Thymus (tissue), 11 donors: ENCODE results near the gene CALN1. TPM values are rescaled to one million over a fixed set of nuclear protein-coding genes. Genes with fewer than 3 reads are reported as not detected.

Source experiments
- DNase-seq, 9 donors: peaks; one replicate each; pipeline ENCODE4 v3.0.0-alpha.2; 2013; ENCODE audit warnings: low spot score in 9 of 9, low read depth in 6 of 9, missing footprints in 1 of 9
- H3K27ac ChIP-seq, 2 donors: one replicate each; pipeline ENCODE4 v1.5.1; 2013; ENCODE audit warnings: control low read depth in 1 of 2, low read depth in 1 of 2, low read length in 1 of 2, mild to moderate bottlenecking in 1 of 2, moderate library complexity in 1 of 2
- H3K27me3 ChIP-seq, 2 donors: one replicate each; pipeline ENCODE4 v1.5.1; 2013; ENCODE audit warnings: low read length in 1 of 2; ENCODE audit not compliant: control insufficient read depth in 2 of 2, insufficient read depth in 1 of 2
- H3K36me3 ChIP-seq, 2 donors: one replicate each; pipeline ENCODE4 v1.5.1; 2013; ENCODE audit warnings: low read length in 1 of 2, mild to moderate bottlenecking in 1 of 2, moderate library complexity in 1 of 2; ENCODE audit not compliant: control insufficient read depth in 2 of 2, insufficient read depth in 2 of 2
- H3K4me1 ChIP-seq, 2 donors: one replicate each; pipeline ENCODE4 v1.5.1; 2013; ENCODE audit warnings: low read length in 2 of 2; ENCODE audit not compliant: control insufficient read depth in 2 of 2, insufficient read depth in 2 of 2
- H3K4me3 ChIP-seq, 2 donors: one replicate each; pipeline ENCODE4 v1.5.1; 2013; ENCODE audit warnings: low read length in 2 of 2, control low read depth in 1 of 2, mild to moderate bottlenecking in 1 of 2
- H3K9me3 ChIP-seq, 2 donors: one replicate each; pipeline ENCODE4 v1.5.1; 2013; ENCODE audit warnings: low read length in 1 of 2, mild to moderate bottlenecking in 1 of 2; ENCODE audit not compliant: control insufficient read depth in 2 of 2, insufficient read depth in 1 of 2
- WGBS: extraction: QIAGEN DNeasy Blood & Tissue Kit; methylation state at CpG from one replicate; pipeline ENCODE4 v1.1.7; 2013; 5-methylcytosine and 5-hydroxymethylcytosine counted together
- polyA plus RNA-seq: library from polyadenylated mRNA; stranded (reverse); fragments of 200-250 nt; gene quantifications from one replicate; pipeline ENCODE4 v1.2.3, GENCODE V29; 2013
- total RNA-seq: library from RNA; stranded (reverse); fragments of 120-200 nt; gene quantifications from one replicate; pipeline ENCODE4 v1.2.4, GENCODE V29; 2013
- donor health status: healthy.

CALN1 gene
- total and polyA plus RNA-seq, 2 donors: 9.0 to 36.8 TPM

DNA sequence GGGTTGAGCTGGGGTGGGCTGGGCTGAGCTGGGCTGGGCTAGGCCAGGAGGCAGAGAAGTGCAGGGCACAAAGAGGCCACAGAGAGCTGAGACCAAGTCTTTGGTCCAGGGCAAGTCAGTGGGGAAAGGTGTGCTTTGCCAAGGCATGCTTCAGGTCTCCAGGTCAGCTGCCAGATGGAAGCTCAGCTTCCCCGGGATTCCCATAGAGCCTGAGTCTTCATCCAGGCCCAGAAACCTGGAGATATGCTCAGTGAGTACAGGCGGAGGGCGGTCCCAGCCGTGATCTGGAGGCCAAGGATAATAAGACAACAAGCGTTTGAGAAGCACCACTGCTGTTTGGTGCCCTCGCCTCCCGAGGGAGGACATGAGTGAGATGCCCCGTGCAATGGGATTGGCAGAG is 4.7 kb upstream of the CALN1 start:
- Histone ChIP-seq H3K27ac (no peak overlapping the region), H3K27me3 (peaks cover 0 to 2% of the 10 kb centered on the region in 2 donors), H3K36me3 (no peaks in the 10 kb centered on the region), H3K9me3 (peaks cover 0 to 13% of the 10 kb centered on the region in 2 donors), H3K4me3 (no peak overlapping the region), H3K4me1 (no peaks in the 10 kb centered on the region)
- DNase-seq: no peak
- 97% methylated on average over 8 of the region's 8 CpGs for WGBS

DNA sequence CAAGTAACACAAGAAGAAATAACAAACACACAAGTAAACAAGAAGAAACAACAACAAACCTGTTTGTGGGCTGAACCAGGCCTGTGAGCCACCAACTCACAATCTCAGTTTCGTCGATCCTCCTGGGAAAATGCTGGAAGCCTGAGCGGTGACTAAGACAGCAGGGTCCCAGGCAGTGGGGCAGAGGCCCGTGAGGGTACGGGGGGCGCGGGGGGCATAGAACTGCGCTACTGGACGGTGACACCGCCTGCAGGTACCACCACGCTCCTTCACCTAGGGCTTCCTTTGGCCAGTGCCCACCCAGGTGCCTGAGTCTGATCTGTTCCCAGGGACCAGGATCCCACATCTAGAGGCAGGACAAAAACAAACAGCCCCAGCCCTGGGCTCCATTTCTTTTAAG is 3.4 kb upstream of the CALN1 start:
- Histone ChIP-seq H3K27me3 (peaks cover 0 to 2% of the 10 kb centered on the region in 2 donors), H3K4me3 (no peak overlapping the region), H3K27ac (no peak overlapping the region), H3K36me3 (no peaks in the 10 kb centered on the region), H3K9me3 (peaks cover 0 to 13% of the 10 kb centered on the region in 2 donors), H3K4me1 (no peaks in the 10 kb centered on the region)
- DNase-seq: no peak
- WGBS: over 99% methylated on average over 11 of the region's 11 CpGs

DNA sequence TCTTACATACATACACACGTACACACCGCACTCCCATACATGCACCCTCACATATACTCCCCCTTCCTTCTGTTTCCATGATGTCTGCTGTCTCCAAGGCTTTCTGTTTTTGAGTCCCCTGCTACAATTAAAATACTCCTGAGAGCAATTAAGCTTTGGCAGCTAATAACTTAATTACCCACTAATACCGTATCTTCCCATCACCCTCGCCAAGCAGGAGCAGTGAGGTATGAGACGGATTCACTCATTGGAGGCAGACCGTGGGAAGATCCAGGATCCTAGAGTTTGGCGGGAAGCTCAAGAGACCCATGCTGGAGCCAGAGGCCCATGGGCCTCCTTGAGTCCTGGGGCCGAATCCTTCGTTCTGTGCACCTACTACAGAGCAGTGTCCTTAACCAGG is 1.7 kb upstream of the CALN1 start:
- Histone ChIP-seq H3K36me3 (no peaks in the 10 kb centered on the region), H3K27ac (no peak overlapping the region), H3K4me1 (no peaks in the 10 kb centered on the region), H3K9me3 (peaks cover 0 to 7% of the 10 kb centered on the region in 2 donors), H3K4me3 (no peak overlapping the region), H3K27me3 (no peaks in the 10 kb centered on the region)
- DNase-seq: no peak
- WGBS: 97% methylated on average over 9 of the region's 9 CpGs

DNA sequence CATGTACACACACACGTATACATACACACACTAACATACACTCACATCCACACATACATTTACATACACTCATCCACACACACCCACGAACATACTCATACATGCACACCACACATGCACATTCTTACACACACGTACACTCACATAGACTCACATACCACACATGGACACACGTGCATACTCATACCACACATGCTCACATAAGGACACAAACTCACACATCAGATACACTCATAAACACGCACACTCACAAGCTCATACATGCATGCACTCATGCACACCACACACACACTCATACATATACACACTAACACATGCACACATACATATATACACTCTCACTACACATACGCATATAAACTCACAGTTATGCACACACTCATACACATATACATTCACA is 1.2 kb upstream of the CALN1 start:
- Histone ChIP-seq H3K27me3 (no peaks in the 10 kb centered on the region), H3K4me3 (no peak overlapping the region), H3K36me3 (no peaks in the 10 kb centered on the region), H3K27ac (no peak overlapping the region), H3K9me3 (peaks cover 0 to 4% of the 10 kb centered on the region in 2 donors), H3K4me1 (no peaks in the 10 kb centered on the region)
- no peak for DNase-seq
- WGBS: 97% methylated on average over 6 of the region's 6 CpGs

DNA sequence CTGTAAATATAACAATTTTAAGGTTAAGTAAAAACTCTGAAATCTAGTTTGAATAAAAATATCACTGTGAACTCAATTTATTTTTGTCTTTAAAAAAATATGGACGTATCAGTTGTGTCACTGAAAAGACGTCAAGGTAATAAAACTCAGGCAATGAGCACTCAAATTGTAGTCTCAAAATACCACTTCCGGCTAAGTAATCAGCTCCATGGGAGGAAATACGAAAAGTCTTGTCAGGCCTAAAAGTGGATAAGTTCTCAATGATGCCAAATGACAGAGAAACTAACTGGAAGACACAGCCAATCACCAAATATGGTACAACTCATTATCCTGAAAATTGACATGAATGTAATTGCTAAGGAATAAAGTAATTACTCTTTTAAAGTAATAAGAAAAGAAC is 719 bp downstream of the CALN1 start:
- H3K4me1 ChIP-seq: no peaks in the 10 kb centered on the region
- no peak overlapping the region for H3K27ac ChIP-seq
- H3K9me3 ChIP-seq: peaks cover 0 to 4% of the 10 kb centered on the region in 2 donors
- no peak for DNase-seq
- H3K4me3 ChIP-seq: no peak overlapping the region
- H3K27me3 ChIP-seq: no peaks in the 10 kb centered on the region
- H3K36me3 ChIP-seq: no peaks in the 10 kb centered on the region
- WGBS: 94% methylated on average over 4 of the region's 4 CpGs

DNA sequence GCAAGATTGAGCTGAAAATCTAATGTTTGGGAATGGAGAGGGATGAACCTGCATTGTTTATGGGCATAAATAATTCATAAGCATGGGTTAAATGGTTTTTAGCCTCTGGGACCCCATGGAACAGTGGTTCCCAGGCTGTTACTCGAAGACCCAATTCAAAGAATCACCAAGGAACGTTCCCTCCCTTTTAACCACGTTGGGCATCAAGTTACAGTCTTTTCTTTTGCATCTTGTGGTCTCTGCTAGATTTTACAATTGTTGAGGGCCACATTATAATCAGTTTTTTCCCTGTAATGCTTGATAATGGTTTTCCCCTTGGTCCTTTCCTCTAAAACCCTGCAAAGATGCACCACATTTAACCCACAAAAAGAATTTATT is 2.5 kb downstream of the CALN1 start:
- H3K36me3 ChIP-seq: no peaks in the 10 kb centered on the region
- DNase-seq: no peak
- H3K9me3 ChIP-seq: peaks cover 0 to 4% of the 10 kb centered on the region in 2 donors
- no peak overlapping the region for H3K27ac ChIP-seq
- no peak overlapping the region for H3K4me3 ChIP-seq
- 87% methylated on average over 3 of the region's 3 CpGs for WGBS
- peaks cover 0 to 2% of the 10 kb centered on the region in 2 donors for H3K27me3 ChIP-seq
- H3K4me1 ChIP-seq: no peaks in the 10 kb centered on the region

DNA sequence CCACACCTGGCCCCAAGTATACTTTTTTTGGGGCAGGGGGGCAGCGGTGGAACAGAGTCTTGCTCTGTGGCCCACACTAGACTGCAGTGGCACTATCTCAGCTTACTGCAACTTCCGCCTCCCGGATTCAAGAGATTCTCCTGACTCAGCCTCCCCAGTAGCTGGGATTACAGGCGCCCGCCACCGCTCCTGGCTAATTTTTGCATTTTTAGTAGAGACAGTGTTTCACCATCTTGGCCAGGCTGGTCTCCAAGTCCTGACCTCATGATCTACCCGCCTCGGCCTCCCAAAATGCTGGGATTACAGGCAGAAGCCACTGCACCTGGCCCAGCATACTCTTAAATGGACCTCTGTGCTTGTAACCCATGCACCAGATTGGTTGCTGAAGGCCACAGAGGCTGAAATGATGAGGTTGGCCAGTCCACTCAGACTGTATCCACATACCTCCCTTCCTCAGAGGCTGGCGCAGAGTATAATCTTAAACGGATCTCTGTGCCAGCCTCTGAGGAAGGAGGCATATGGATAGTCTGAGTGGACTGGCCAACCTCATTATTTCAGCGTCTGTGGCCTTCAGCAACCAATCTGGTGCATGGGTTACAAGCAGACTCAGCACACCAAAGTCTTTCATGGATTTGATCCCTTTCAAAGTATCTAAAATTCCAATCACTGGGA is 3.0 kb downstream of the CALN1 start:
- no peak for DNase-seq
- Histone ChIP-seq H3K4me3 (no peak overlapping the region), H3K27ac (no peak overlapping the region), H3K27me3 (peaks cover 0 to 2% of the 10 kb centered on the region in 2 donors), H3K36me3 (no peaks in the 10 kb centered on the region), H3K9me3 (peaks cover 0 to 4% of the 10 kb centered on the region in 2 donors), H3K4me1 (no peaks in the 10 kb centered on the region)
- WGBS: 98% methylated on average over 11 of the region's 11 CpGs

DNA sequence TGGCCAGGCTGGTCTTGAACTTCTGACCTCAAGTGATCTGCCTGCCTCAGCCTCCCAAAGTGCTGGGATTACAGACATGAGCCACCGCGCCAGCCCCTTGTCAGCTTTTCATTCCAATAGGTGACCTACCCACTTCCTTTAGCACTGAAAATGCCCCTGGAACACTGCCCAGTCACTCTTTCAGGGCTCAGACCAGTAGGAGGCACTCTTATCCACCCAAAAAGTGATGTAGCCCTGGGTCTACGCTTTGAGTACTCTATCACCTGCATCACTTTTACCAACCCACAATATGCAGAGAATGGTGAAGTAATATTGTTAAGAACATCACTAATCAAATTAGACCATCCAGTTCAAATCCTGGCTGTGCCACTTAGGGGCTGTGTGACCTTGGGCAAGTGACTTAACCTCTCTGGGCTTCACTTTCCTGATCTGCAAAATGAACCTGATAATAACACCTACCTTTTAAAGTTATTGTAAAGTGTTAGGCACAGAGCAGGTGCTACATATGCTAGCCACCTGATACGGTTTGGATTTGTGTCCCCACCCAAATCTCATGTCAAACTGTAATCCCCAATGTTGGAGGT is 5.2 kb downstream of the CALN1 start:
- Histone ChIP-seq H3K36me3 (no peaks in the 10 kb centered on the region), H3K9me3 (no peaks in the 10 kb centered on the region), H3K4me1 (no peaks in the 10 kb centered on the region), H3K27me3 (peaks cover 0 to 6% of the 10 kb centered on the region in 2 donors), H3K4me3 (no peak overlapping the region), H3K27ac (no peak overlapping the region)
- WGBS: 95% methylated on average over 4 of the region's 4 CpGs
- no peak for DNase-seq

DNA sequence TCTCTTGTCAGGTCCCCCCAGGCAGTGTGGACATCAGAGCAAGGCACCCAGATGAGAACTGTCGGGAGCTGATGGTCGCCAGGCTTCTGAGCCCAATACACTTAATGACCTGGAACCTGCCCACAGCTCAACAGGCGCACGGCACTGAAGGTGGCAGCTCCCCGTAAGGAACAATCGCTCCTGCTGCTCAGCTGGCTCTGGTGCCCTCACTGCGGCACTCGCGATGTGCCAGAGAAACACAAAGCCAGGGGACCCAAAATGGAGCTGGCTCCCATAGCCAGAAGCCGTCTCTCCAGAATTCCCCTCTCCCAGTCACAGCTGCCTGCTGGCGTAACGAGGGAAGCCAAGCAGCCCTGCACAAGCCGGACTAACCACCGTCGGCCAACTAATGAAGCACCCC is 6.3 kb downstream of the CALN1 start:
- DNase-seq: no peak
- Histone ChIP-seq H3K27me3 (peaks cover 0 to 6% of the 10 kb centered on the region in 2 donors), H3K4me1 (no peaks in the 10 kb centered on the region), H3K4me3 (no peak overlapping the region), H3K36me3 (no peaks in the 10 kb centered on the region), H3K9me3 (no peaks in the 10 kb centered on the region), H3K27ac (no peak overlapping the region)
- WGBS: 95% methylated on average over 15 of the region's 15 CpGs
